SK-N-MC (cell line): ENCODE data around the gene MACROD2.

Experiments used
- EZH2 ChIP-seq: fragments of 200-600 bp; sonication (generic); IDR thresholded peaks from one replicate; pipeline ENCODE4 v1.6.1; 2017; ENCODE audit warnings: antibody characterized with exemption
- FOXP2 ChIP-seq: optimal IDR thresholded peaks from 2 replicates; pipeline ENCODE3; 2011; ENCODE audit warnings: mild to moderate bottlenecking, moderate library complexity; ENCODE audit not compliant: insufficient read depth; ENCODE audit errors: extremely low read length, control extremely low read depth
- POLR2AphosphoS5 ChIP-seq: IDR thresholded peaks from 2 replicates; pipeline ENCODE4 v1.6.1; 2012; ENCODE audit warnings: mild to moderate bottlenecking, low read depth, low read length, borderline replicate concordance

GRCh38 chr20:16097788-16098187 is 2102.5 kb downstream of the MACROD2 start:
- TF ChIP-seq POLR2AphosphoS5 (no peak), EZH2 (no peak), FOXP2 (no peak)
